Naive thymus-derived CD4-positive, alpha-beta T cell (primary cell): ENCODE data around the gene SIGMAR1. TPM values are rescaled to one million over a fixed set of nuclear protein-coding genes. Genes with fewer than 3 reads are reported as not detected.

Experiments used
- polyA plus RNA-seq, 2 donors: library from polyadenylated mRNA; unstranded; fragments of 300-500 nt; fragmentation: Illumina TruSeq; gene quantifications; one replicate each; pipeline ENCODE4 v1.2.3, GENCODE V29; 2021
- total RNA-seq, 6 experiments: library from RNA in 5 of 6; stranded (reverse) in 5 of 6; gene quantifications; 1 replicate in 5 of 6; 2 replicates in 1 of 6; pipeline ENCODE4 v1.2.3 and lab custom pipeline; 2021 to 2026

SIGMAR1 gene
- total and polyA plus RNA-seq, 7 experiments from 2014 or later = 20.7 to 102 (median 52.8) TPM

Other genes starting within 250 kb of the SIGMAR1 start
- gene FAM219A, start 179.2 kb downstream of the SIGMAR1 start, total RNA-seq = 10 to 100 TPM; 12.3 to 14.6 (median 13.4) TPM
- 1 to 10 TPM in 1 of 2 donors, under 1 TPM in 1; 0.67 to 1.3 TPM for gene FAM219A, start 179.2 kb downstream of the SIGMAR1 start, polyA plus RNA-seq
- not detected for gene DNAI1, start 179.0 kb downstream of the SIGMAR1 start, total RNA-seq
- not detected for gene DNAI1, start 179.0 kb downstream of the SIGMAR1 start, polyA plus RNA-seq
- 1 to 10 TPM in 1 of 5 experiments, under 1 TPM in 1, not detected in 3; 0.56 to 1.9 TPM for gene ENHO, start 114.8 kb downstream of the SIGMAR1 start, total RNA-seq
- under 1 TPM in 1 of 2 donors, not detected in 1; 0.21 TPM for gene ENHO, start 114.8 kb downstream of the SIGMAR1 start, polyA plus RNA-seq
- not detected for gene CNTFR, start 48.1 kb downstream of the SIGMAR1 start, total RNA-seq
- gene CNTFR, start 48.1 kb downstream of the SIGMAR1 start, polyA plus RNA-seq = not detected
- 10 to 100 TPM in 4 of 5 experiments, 1 to 10 TPM in 1; 8.8 to 27.3 (median 25.1) TPM for gene RPP25L, start 25.7 kb downstream of the SIGMAR1 start, total RNA-seq
- gene RPP25L, start 25.7 kb downstream of the SIGMAR1 start, polyA plus RNA-seq = 10 to 100 TPM; 48.5 to 58.2 TPM
- gene DCTN3, start 17.3 kb downstream of the SIGMAR1 start, total RNA-seq = 100 to 1,000 TPM in 1 of 5 experiments, 10 to 100 TPM in 4; 55.6 to 110 (median 73.0) TPM
- 100 to 1,000 TPM; 125 to 129 TPM for gene DCTN3, start 17.3 kb downstream of the SIGMAR1 start, polyA plus RNA-seq
- gene ARID3C, start 8.7 kb downstream of the SIGMAR1 start, total RNA-seq = under 1 TPM in 2 of 5 experiments, not detected in 3; 0.27 to 0.36 TPM
- not detected for gene ARID3C, start 8.7 kb downstream of the SIGMAR1 start, polyA plus RNA-seq
- 100 to 1,000 TPM; 126 to 217 (median 162) TPM for gene GALT, start 8.9 kb upstream of the SIGMAR1 start, total RNA-seq
- gene GALT, start 8.9 kb upstream of the SIGMAR1 start, polyA plus RNA-seq = 10 to 100 TPM; 57.6 to 59.1 TPM
- 100 to 1,000 TPM in 4 of 5 experiments, 10 to 100 TPM in 1; 81.7 to 185 (median 144) TPM for gene IL11RA, start 14.4 kb upstream of the SIGMAR1 start, total RNA-seq
- gene IL11RA, start 14.4 kb upstream of the SIGMAR1 start, polyA plus RNA-seq = 1 to 10 TPM; 8.5 to 8.6 TPM
- gene CCL27, start 24.9 kb upstream of the SIGMAR1 start, total RNA-seq = not detected
- not detected for gene CCL27, start 24.9 kb upstream of the SIGMAR1 start, polyA plus RNA-seq
- not detected for gene CCL19, start 53.5 kb upstream of the SIGMAR1 start, total RNA-seq
- not detected for gene CCL19, start 53.5 kb upstream of the SIGMAR1 start, polyA plus RNA-seq
- not detected for gene CCL21, start 72.3 kb upstream of the SIGMAR1 start, total RNA-seq
- gene CCL21, start 72.3 kb upstream of the SIGMAR1 start, polyA plus RNA-seq = not detected